Omental fat pad (tissue), 4 donors: Measurements from ENCODE around the gene IDI2. TPM values are rescaled to one million over a fixed set of nuclear protein-coding genes. Genes with fewer than 3 reads are reported as not detected.

Experiments
- ATAC-seq: fragments of 150-250 bp; one replicate; pipeline ENCODE4 v1.9.1; 2016; ENCODE audit warnings: mild to moderate bottlenecking, moderate library complexity; ENCODE audit not compliant: low FRiP score
- DNase-seq: peaks from one replicate; pipeline ENCODE4 v3.0.0-alpha.2; 2019; ENCODE audit warnings: low spot score
- CTCF ChIP-seq, 3 donors: fragments of 450-650 bp; IDR thresholded peaks; one replicate each; pipeline ENCODE4 v1.5.1; 2016 to 2017; ENCODE audit warnings: antibody characterized with exemption in 3 of 3, mild to moderate bottlenecking in 3 of 3, moderate library complexity in 2 of 3
- total RNA-seq, 4 donors: library from RNA; depleted of rRNA; stranded (reverse); fragments of >200 nt; gene quantifications; one replicate each; pipeline ENCODE4 v1.1.0, GENCODE V29; 2016

Gene IDI2
- total RNA-seq, 4 donors from 2014 or later, result not detected

DNA sequence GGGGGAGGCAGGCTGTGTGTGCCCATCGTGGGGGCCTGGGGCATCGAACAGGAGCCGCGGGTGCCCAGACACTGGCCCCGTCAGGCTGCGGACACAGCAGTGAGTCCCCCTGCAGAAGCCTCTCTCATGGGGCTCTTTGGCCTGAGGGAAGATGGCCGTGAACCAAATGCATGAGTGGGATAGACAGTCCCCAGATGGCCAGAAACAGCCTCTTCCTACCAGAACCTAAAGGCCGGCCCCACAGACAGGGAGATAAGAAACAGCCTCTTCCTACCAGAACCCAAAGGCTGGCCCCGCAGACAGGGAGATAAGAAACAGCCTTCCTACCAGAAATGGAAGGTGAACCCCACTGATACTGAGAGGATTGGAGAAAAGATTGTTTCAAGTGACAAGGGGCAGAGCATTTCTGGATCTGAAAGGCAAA, 16.6 kb downstream of the IDI2 start:
- no peak for DNase-seq
- TF ChIP-seq CTCF (IDR thresholded peaks at IDR 0.05), result no peak
- ATAC-seq, result no peak

DNA sequence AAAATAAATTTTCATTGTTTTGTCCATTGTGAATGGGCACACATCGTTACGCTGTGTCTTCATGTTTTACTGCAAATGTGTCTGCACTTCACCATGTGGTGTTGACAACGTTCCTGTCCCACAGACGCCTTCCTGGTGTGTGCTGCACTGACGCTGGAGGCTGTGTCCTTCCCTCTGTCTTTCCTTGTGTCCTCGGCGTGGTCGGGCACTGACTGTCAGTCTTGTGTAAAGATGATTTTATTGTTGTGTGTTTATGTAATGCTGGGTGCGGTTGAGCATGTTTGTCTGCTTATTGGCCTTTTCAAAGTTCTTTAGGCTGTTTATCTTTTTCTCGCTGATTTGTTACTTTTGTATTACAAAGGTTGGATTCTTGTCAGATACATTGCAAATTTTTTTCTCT, 18.1 kb downstream of the IDI2 start:
- ATAC-seq (no peak), DNase-seq (no peak)
- no peak for TF ChIP-seq CTCF (IDR thresholded peaks at IDR 0.05)

DNA sequence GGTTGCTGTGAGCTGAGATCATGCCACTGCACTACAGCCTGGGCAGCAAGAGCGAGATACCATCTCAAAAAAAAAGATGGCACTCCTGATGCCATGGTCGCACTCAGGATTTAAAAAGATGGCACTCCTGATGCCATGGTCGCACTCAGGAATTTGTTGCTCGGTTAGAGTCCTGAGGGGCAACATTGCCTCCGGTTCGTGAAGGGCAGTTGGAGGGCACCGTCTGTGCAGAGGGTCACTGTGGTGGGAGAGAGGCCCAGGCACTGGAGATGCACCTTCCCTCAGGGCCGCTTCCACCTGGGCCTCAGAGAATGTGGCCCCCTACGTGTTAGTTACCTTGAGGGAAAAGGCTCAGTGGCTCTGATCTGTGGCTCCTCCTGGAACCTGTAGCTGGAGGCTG, 19.1 kb downstream of the IDI2 start:
- no peak for DNase-seq
- ATAC-seq, result no peak
- no peak for TF ChIP-seq CTCF (IDR thresholded peaks at IDR 0.05)

DNA sequence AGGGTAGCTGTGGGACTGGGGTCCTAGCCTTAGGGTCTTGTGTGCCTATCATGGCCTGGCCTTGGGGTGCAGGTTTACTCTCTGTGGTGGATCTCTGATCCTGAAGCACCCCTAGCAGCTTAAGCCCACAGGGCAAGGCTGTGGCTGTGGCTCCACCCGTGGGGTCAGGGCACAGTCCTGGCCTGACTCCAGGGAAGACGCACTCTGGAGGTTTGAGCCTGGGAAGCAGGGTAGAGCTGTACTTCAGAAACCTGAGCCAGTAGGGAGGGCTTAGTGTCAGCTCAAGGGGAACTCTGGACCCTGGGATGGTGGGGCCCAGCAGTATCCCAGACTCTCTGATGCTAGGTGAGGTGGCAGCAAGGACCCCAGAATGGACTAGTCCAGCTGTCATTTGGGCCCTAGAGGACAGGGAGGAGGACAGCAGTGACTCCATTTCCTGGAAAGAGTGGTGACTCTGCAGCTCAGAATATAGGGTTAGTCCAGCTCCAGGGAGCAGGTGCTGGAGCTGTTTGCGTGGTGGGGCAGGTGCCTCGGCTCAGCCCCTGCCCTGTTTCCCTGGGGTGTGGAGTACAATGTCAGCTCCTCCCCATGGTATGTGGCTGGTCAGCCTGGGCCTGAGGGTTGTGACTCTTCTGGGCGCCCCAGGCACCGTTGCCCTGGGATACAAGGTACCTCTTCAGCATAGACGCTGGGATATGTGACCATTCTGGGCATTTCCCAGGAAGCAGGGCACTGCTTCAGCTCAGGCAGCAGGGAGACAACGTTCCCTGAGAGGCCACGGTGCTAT, 21.6 kb downstream of the IDI2 start:
- no peak for DNase-seq
- TF ChIP-seq CTCF (IDR thresholded peaks at IDR 0.05), result no peak
- no peak for ATAC-seq

DNA sequence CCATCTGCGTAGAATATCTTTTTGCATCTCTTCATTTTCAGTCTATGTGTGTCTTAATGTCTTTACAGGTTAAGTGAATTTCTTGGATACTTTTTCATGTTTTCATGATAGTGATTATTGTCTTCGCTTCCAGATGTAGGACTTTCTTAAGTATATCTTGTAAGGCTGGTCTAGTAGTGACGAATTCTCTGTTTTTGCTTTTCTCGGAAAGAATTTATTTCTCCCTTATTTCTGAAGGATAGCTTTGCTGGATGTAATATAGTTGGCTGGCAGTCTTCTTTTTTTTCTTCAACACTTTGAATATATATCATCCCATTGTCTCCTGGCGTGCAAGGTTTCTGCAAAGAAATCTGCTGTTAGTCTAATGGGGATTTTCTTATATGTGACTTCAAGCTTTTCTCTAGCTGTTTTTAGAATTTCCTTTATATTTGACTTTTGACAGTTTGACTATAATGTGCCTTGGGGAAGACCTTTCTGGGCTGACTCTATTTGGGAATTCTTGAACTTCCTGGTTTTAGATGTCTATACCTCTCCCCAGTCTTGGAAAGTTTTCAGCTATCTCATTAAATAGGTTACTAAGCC, 23.1 kb downstream of the IDI2 start:
- DNase-seq (no peak), ATAC-seq (no peak)
- TF ChIP-seq CTCF (IDR thresholded peaks at IDR 0.05), result no peak

- ATAC-seq (no peak), DNase-seq (no peak)
- TF ChIP-seq CTCF (IDR thresholded peaks at IDR 0.05), result no peak
These were observed 28.2 kb downstream of the IDI2 start for GRCh38 chr10:997266-998022.
